HL-60 (cell line): ENCODE results near the gene MTPN.

ENCODE experiments used
- DNase-seq, 2 experiments: peaks; one replicate each; pipeline ENCODE4 v3.0.0-alpha.2; 2010 to 2020; ENCODE audit warnings: low read depth in 1 of 2, low spot score in 1 of 2
- H3K27ac ChIP-seq: fragments of 250-450 bp; sonication (Bioruptor Pico); replicated peaks from 2 replicates; pipeline ENCODE4 v1.5.1; 2020; ENCODE audit warnings: mild to moderate bottlenecking, moderate library complexity
- H3K27me3 ChIP-seq: fragments of 250-450 bp; sonication (Bioruptor Pico); 2 replicates; pipeline ENCODE4 v1.5.1; 2021; ENCODE audit warnings: mild to moderate bottlenecking, moderate library complexity; ENCODE audit not compliant: insufficient read depth, poor library complexity, severe bottlenecking
- H3K4me3 ChIP-seq: replicated peaks from 2 replicates; pipeline ENCODE4 v1.5.1; 2011; ENCODE audit warnings: mild to moderate bottlenecking, control low read depth, low read length; ENCODE audit not compliant: insufficient read depth
- GABPA ChIP-seq: IDR thresholded peaks from 2 replicates; pipeline ENCODE4 v1.6.1; 2012; ENCODE audit warnings: low read depth
- POLR2AphosphoS5 ChIP-seq: IDR thresholded peaks from 2 replicates; pipeline ENCODE4 v1.6.1; 2012; ENCODE audit warnings: low read depth
- SPI1 ChIP-seq: IDR thresholded peaks from 2 replicates; pipeline ENCODE4 v1.6.1; 2012; ENCODE audit warnings: low read depth, mild to moderate bottlenecking, borderline replicate concordance
- TF ChIP-seq, protein P1 (sequence below): IDR thresholded peaks from 2 replicates; pipeline ENCODE4 v1.6.1; 2012; ENCODE audit warnings: low read depth; ENCODE audit not compliant: insufficient replicate concordance
- TF ChIP-seq, protein P2 (sequence below): IDR thresholded peaks from one replicate; pipeline ENCODE4 v1.5.1; 2011; ENCODE audit warnings: low read length, control low read depth, inconsistent platforms; ENCODE audit not compliant: insufficient read depth

MTPN gene

DNA sequence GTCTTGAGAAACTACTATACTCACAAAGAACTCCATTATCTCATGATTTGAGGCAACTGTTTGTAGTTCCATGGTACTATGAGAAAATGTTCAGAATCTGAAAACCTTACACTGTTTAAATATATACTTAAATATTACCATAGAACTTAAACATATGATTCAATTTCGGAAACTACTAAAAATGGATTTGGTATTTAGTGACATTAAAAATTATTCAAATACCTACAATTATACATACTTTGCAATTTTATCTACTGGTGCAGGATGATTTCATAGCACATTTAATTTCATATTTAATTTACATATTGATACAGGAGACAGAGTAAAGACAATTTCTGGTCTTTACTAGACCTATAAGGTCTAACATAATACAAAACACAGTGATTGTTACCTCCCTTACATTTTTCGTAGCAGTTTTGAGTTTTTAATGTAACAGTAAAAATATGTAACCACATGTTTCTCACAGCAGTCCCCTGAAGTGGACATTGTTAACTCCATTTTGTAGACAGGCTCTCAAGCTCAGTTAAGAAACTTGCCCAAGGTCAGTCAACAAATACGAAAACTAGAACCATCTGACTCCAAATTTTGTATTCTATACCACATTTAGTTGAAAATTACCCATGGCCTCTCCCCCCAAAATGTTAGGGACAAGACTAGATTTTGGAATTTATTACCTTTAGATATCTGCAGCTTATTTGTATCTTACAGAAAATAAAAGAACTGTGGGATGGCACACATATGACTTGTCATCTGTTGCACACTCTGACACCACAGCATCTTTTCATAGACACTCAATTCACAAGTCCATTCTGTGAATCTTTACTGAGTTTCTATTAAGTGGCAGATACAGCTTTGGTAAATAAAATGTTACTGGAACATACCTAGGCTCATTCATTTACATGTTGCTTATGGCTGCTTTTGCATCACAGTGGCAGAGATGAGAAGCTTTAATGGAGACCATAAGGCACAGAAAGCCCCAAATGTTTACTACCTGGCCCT, 36.8 kb downstream of the MTPN start:
- Histone ChIP-seq H3K4me3 (no peak overlapping the region), H3K27me3 (no peaks in the 10 kb centered on the region), H3K27ac (no peak overlapping the region)
- no peak for TF ChIP-seq SPI1
- TF ChIP-seq, protein P1, sequence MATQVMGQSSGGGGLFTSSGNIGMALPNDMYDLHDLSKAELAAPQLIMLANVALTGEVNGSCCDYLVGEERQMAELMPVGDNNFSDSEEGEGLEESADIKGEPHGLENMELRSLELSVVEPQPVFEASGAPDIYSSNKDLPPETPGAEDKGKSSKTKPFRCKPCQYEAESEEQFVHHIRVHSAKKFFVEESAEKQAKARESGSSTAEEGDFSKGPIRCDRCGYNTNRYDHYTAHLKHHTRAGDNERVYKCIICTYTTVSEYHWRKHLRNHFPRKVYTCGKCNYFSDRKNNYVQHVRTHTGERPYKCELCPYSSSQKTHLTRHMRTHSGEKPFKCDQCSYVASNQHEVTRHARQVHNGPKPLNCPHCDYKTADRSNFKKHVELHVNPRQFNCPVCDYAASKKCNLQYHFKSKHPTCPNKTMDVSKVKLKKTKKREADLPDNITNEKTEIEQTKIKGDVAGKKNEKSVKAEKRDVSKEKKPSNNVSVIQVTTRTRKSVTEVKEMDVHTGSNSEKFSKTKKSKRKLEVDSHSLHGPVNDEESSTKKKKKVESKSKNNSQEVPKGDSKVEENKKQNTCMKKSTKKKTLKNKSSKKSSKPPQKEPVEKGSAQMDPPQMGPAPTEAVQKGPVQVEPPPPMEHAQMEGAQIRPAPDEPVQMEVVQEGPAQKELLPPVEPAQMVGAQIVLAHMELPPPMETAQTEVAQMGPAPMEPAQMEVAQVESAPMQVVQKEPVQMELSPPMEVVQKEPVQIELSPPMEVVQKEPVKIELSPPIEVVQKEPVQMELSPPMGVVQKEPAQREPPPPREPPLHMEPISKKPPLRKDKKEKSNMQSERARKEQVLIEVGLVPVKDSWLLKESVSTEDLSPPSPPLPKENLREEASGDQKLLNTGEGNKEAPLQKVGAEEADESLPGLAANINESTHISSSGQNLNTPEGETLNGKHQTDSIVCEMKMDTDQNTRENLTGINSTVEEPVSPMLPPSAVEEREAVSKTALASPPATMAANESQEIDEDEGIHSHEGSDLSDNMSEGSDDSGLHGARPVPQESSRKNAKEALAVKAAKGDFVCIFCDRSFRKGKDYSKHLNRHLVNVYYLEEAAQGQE = no peak
- TF ChIP-seq, protein P2, sequence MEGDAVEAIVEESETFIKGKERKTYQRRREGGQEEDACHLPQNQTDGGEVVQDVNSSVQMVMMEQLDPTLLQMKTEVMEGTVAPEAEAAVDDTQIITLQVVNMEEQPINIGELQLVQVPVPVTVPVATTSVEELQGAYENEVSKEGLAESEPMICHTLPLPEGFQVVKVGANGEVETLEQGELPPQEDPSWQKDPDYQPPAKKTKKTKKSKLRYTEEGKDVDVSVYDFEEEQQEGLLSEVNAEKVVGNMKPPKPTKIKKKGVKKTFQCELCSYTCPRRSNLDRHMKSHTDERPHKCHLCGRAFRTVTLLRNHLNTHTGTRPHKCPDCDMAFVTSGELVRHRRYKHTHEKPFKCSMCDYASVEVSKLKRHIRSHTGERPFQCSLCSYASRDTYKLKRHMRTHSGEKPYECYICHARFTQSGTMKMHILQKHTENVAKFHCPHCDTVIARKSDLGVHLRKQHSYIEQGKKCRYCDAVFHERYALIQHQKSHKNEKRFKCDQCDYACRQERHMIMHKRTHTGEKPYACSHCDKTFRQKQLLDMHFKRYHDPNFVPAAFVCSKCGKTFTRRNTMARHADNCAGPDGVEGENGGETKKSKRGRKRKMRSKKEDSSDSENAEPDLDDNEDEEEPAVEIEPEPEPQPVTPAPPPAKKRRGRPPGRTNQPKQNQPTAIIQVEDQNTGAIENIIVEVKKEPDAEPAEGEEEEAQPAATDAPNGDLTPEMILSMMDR = no peak
- TF ChIP-seq POLR2AphosphoS5 = no peak
- no peak for TF ChIP-seq GABPA
- DNase-seq = no peak

DNA sequence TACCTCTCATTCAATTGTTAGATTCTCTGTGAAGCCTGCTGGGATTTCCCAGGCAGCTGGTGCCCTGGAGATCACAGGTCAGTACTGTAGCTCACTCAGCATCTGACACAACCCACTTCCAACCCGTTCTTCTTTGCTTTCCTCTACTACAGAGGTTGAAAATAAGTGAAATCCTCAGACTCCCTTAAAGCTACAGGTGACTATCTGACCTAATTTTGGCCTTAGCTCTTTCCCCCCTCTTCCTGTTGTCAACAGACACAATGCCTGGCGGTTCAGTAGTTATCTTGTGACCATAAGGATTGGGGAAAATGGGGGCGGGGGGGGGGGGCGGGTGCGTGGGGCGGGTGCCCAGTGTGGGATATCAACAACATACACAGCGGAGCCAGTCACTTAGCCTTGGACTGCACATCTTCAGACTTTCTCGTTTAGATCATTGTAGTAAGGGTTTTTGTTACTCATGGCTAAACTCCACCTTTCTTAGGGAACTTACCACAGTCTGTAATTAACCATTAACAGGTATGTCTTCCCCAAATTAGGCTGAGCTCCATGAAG, 37.8 kb downstream of the MTPN start:
- no peak for DNase-seq
- TF ChIP-seq, protein P2 = no peak
- TF ChIP-seq, protein P1 = no peak
- TF ChIP-seq POLR2AphosphoS5 (no peak), SPI1 (no peak), GABPA (no peak)

DNA sequence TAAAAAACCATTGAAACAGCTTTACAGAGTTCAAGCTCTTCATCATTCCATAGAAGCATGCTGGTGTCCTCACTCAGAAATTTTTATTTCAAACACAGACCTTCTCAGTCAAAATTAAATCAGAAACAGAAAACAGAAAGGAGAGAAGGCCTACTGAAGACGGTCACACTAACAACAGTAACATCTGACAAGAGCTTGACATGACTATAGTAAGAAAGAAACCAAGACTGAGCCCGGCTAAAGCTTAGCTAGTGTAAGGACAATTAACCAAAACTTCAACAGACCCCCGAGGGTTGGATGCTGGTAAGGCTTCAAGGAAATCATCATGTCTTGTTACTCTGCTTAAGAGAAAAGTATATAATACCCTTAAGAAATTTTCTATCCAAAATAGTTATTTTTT, 38.6 kb downstream of the MTPN start:
- Histone ChIP-seq H3K4me3 (no peak overlapping the region), H3K27me3 (no peaks in the 10 kb centered on the region), H3K27ac (no peak overlapping the region)
- TF ChIP-seq, protein P1 = no peak
- TF ChIP-seq SPI1 (no peak), GABPA (no peak), POLR2AphosphoS5 (no peak)
- TF ChIP-seq, protein P2 = no peak
- no peak for DNase-seq

More for the DNA sequence above, 37.8 kb downstream of the MTPN start:
- Histone ChIP-seq H3K4me3 (no peak overlapping the region), H3K27me3 (no peaks in the 10 kb centered on the region), H3K27ac (no peak overlapping the region)
